GM21528 (cell line): ENCODE results near the gene TSPAN18.

Source experiments
- ATAC-seq: cut with Tn5 transposase; IDR thresholded peaks from one replicate; pipeline ENCODE4 v1.9.1; 2021; ENCODE audit warnings: mild to moderate bottlenecking, moderate library complexity; ENCODE audit not compliant: unreplicated experiment, low FRiP score

TSPAN18 gene

DNA sequence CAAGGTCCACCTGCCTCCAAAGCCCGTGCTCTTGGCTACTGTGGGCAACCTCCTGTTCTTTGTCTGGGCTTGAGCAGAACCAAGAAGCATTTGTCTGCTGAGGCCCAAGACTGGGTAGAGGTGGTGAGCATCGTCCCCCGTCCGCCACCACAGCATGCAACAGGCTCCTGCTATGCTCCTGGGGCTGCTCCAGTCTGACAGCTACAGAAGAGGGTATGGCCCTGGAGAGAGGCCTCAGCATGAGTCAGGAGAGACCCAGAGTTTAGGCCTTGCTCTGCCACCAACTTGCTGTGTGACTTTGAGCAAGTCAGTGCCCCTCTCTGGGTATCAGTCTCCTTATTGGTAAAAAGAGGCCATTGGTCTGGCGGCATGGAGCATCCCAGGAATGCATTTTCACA is 132.8 kb downstream of the TSPAN18 start:
- no peak for ATAC-seq

DNA sequence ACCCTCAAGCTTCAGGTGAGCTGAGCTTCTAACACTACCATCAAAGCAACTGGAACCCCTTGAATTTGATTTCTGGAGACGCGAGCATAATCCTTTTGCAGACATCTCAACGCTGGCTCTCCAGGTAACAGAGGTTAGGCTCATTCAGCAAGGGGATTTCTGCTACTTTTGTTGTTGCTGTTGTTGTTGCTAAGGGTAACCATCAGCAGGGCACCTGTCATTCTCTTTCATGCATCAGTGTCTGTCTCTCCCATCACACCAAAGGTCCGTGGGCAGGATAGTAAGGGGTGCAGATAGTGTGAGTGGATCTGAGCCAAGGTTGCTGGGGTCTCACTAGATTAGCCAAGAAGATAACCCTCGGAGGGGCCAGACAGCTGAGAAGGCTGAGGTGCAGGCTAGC is 133.6 kb downstream of the TSPAN18 start:
- ATAC-seq: no peak

DNA sequence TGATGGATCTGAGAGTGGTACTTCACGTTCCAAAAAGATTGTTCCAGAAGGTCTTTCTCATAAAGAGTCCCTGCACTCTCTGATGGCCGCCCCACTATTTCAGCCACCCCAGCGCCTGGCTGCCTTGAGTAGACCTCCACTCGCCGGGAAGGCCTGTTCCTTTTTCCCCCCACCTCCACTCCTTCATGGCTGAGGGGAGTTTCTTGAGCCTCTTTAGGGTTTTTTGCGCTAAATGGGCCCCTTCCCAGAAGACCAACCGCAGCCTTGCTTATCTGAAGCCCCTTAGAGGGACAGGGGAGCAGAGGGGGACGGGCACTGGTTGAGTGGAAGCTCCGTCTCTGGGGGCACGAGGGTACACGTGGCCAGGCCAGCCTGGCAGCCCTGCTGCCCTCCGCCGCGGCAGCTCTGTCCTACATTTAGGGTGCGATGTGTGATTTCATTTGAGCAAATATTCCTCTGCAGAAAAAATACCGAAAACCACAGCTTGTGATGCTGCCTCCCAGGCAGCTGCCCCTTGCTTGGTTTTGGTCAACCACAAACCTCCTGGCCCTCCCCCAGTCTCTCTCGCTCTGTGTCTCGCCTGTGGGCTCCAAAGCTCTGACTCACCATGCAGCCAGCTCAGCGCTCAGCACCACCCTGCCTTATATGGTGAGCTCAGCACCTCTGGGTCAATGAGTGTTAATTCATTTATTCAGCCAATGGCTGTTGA is 135.2 kb downstream of the TSPAN18 start:
- peak; percentile 99 for ATAC-seq

DNA sequence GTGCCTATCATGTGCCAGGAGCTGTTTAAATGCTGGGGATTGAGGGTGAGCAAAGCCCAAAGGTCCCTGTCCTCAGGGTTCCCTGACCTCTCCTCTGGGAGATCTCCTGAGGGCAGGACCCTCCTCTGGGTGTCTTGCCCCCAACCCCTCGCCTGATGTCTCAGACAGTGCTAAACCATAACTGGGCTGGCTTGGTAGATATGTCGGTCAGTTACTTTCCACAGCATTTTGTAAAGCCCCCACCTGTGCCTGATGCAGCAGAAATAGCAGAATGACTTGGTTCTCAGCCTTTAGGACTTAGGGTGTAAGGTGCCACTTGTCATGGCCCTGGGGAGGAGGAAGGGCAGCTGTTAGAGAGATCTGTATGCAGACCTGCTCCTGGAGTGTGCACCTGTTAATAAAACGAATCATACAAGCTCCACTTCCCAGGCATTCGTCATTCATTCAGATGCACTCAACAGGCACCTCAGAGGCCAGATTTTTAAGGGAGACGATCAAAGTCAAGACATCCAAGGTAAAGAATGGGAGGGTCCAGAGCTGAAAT is 135.9 kb downstream of the TSPAN18 start:
- ATAC-seq: no peak

DNA sequence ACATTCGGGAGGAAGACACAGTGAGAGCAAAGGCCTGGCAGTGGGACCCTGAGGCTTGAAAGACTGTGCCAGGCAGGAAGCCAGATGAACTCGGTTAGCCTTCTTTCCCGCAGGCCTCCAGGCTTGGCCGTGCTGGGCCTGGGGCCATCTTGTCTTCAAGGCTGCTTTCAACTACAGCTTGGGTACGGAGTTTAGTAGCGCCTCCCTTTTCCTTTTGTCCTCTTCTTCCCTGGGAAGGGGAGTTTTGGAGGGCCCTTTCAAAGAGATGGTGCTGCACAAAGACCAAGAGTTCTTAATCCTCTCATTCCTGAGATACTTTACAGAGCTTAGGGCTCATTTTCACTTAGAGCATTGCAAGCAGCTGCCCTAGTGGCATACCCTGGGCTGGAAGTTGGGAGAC is 136.5 kb downstream of the TSPAN18 start:
- ATAC-seq: no peak

DNA sequence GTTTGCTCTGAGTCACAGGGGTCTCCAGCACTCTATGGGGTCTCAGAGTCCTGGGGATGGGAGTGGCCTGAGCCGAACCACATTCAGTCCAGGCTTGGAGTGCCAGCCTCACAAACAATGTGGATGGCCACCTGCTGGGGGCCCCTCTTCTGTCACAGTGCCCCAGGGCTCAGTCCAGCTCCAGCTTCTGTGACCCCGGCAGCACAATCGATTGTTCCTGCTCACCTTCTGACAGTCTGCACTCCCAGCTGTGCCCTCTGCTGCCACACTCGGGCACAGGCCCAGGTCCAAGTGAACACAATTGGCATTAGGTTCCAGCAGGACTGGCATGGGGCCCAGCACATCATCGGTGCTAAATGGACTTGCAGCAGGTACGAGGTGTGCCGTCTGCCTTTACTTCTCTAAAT is 139.1 kb downstream of the TSPAN18 start:
- no peak for ATAC-seq

DNA sequence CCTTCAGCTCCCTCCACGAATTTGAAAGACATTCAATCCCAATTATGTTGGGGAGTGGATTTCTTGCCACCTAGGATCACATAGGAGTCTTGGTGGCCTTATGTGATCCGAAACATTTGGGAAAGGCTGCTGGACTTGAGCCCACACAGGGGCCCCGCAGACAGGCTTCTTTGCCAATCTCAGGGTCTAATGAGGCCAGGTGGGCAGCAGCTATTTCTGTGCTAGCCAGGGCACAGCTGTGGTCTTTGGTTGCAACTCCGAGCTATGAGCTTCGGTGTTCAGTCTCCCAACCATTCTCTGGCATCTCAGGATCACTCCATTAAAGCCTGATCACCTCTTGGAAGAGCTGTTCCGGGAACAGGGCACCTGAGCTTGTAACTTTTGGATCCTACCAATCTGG is 139.5 kb downstream of the TSPAN18 start:
- ATAC-seq: no peak

DNA sequence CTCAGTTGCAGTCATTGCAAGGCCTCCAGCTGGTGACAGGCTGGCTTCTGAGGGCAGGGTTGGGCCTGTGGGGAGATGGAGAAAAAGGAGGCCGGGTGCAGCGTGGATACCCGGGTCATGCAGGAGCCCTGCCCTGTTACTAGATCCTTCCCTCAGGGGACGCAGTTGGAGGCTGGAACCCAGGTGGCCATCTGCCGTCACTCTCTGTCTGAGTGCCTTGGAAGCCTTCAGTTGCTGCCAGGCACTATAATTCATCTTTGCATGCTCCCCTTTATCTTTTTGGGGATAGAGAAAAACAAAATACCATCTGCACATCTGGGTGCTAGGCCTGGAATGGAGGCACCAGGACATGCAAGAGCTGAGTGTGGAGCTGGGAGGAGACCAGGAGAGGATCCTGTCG is 141.3 kb downstream of the TSPAN18 start:
- ATAC-seq: no peak

DNA sequence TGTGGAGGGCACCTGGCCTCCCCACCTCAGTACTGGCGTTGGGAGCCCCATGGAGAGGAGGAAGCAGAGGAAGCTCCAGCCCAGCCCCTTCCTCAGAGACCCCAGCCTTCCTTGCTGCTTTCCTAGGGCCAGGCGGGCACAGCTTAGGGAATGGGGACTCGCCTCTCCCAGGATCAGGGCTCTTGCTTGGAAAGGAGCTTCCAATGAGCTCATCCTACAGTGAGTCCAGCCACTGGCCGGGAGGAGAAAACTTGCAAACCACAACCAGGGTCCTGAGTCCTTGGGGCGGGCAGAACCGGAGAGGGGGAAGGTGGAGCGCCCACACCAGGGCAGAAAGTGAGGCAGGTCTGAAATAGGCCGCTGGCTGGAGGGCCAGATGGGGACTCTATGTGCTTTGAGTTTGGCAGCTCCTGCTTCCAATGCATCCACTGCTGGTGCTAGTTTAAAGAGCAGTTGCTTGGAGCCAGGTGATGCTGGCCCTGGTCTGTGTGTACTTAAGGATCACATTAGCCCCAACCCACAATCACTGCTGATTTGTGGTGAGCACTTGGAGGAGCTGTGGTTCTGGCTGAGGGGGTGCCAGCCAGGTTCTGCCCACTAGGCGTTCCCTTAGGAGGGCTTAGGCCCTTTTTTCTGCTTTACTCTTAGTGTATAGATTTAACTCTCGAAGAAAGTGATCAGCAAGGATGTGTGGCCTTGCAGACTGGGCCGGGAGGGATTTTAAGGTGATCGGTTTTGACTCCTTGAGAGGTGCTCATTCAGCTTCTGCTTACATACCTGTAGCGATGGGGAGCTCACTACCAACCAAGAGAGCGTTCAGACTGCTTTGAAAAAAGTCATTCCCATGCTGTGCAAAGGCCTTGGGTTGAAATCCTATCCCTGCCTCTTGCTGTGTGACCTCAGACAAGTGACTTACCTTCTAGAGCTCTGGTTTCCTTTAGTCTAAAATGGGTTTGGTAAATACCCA is 142.0 kb downstream of the TSPAN18 start:
- ATAC-seq: no peak

DNA sequence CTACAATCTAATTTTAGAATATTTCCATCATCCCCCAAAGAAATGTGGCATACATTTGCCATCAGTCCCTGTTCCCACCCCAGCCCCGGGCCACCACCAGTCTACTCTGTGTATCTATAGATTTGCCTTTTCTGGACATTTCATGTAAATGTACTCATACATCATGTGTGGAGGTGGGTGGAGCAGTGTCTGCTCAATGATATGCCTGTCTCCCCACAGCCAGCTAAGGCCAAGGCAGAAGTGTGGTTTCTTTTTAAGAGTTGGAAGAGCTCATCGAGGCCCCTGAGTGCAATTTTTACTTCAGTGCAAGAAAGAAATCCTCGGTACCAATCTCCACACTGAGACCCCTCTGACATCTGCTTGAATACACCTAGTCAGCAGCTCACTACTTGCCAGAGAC is 143.4 kb downstream of the TSPAN18 start:
- no peak for ATAC-seq

DNA sequence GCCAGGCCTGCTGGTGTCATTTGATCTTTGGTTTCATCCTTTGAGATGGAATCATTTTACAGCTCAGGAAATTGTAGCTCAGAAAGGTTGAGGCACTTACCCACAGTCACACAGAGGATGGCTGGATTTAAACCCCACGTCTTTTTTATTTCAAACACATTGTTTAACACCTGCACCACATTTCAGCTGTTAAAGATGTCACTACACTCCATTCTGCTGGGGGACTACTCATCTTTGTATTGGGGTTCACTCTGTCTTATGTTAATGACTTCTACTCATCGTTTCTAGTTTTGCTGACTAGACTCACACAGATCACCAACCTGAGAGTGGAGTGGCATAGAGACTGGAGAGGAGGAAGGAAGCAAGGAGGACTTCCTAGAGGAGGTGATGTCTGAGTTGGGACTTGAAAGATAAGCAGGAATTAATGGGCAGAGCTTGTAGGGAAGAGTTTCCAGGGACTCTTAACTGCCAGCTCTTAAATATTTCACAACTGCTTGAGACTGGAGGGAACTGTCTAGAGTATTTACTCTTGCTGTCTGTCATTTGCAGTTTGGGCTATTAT is 143.9 kb downstream of the TSPAN18 start:
- no peak for ATAC-seq

DNA sequence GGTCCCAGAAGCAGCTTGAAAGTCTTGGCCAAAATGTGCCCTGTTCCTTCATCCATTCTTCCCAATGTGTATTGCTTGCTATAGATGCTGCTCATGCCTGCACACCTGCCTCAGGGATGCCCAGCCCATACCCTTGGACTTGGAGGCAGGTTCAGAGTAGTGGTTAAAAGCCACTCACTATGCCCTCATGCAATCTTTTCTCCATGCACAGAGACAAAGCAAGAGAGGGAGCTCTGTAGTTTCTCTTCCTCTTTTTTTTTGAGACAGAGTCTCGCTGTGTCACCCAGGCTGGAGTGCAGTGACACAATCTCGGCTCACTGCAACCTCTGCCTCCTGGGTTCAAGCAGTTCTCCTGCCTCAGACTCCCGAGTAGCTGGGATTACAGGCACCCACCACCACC is 144.9 kb downstream of the TSPAN18 start:
- ATAC-seq: peak; percentile 90

DNA sequence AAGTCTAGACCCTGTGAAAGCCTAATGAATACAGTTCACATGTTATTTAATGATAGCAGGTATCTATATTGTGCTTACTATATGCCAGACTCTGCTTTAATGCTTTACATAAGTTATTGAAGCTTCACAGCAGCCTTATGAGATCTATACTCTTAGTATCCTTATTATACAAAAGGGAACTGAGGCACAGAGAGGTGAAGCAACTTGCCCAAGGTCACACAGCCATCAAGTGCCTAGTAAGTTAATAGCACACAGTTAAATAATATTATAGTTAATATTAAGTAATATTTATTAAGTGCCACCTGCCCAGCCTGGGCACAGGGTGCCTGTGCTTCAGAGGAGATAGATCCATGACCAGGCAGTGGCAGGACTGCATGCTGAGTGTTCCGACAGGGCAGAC is 145.8 kb downstream of the TSPAN18 start:
- no peak for ATAC-seq

DNA sequence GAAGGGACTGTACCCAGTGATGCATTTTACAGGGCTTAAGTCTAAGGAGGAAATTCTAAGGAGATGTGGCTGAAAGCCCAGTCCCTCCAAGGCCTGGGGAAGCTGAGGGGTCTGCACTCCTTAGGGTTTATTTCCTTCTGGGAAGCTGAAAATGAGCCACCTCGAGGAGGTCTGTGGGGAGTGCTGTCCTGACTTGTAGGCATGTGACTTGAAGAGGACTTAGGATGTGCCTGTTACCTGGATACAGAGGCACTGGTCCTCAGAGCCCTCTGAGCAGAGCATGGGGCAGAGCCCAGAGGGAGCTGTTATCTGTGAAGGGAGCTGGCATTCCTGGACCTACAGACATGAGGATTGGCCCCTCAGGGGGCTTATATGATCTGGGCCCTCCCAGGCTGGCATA is 146.8 kb downstream of the TSPAN18 start:
- ATAC-seq: no peak

DNA sequence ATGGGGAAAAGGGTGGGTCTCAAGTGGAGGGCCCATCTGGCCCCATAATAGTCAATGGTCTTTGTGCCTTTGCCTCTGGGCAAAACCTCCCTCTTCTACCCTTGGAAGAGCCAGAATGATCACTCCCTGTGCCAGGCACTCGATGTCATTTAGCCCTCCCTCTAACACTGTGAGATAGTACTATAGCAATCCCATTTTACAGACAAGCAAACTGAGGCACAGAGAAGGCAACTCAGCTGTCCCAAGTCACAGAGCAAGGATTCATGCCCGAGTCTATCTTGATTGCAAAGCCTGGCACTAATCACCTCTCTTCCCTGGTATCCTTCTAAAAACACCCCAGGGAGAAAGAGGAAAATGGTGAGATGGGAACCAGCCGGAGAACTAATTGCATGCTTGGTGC is 147.5 kb downstream of the TSPAN18 start:
- no peak for ATAC-seq

DNA sequence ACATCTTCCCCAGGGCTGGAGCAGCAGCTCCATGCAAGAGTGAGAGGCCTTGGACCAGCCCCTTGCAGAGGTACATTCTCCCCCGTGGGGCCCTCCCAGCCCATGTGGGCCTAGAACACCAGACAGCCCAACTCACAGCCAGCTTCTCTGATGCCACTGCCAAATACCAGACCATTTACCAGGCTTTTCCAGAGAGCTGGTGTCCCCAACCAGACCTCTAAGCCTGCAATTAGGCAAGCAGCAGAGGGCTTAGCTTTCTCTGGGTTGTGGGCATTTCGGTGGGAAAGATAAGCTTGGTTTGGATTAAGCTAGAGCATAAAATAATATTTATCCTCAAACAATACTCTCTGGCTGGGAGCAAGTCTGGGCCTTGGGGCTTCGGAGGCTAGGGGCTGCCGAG is 148.3 kb downstream of the TSPAN18 start:
- no peak for ATAC-seq

DNA sequence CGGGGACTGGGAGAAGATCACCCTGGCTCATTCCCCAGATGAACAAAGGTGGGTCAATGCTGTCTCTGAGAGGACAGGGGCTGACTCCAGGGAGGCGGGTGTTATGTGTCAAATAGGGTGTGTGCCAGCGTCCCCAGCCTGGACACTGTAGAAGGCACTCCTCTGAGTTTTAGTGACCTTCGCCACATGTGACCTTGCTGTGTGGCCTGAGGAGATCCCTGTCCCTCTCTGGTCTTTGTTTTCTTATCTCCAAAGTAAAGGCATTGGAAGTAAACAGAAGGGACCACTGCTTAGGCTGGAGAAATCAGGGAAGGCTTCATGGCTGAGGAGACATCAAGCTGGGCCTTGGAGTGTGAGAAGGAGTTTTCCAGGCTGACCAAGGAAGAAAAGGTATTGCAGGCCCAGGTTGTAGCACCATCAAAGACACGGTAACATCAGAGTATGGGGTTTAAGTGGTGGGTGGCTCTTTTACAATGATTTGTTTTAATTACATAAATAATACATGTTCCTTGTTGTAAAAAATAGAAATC is 149.5 kb downstream of the TSPAN18 start:
- ATAC-seq: no peak

DNA sequence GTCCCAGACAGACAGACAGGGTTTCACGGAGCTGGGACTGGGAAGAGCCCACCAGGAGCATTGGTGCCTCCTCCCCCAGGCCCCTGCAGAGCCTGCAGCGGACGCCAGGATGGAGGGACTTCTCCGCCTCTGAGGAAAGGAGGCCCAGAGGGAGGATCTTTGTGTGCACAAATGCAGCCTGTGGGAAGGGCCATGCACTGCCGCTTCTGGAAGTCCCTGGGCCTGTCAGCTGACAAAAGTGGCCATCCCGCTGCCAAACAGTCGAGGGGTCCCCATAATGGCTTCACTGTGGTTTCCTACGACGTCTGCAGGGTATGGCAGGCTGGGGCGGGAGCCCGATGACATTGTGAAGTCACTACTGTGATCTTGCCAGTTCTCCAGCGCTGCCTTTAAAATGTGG is 150.1 kb downstream of the TSPAN18 start:
- no peak for ATAC-seq

DNA sequence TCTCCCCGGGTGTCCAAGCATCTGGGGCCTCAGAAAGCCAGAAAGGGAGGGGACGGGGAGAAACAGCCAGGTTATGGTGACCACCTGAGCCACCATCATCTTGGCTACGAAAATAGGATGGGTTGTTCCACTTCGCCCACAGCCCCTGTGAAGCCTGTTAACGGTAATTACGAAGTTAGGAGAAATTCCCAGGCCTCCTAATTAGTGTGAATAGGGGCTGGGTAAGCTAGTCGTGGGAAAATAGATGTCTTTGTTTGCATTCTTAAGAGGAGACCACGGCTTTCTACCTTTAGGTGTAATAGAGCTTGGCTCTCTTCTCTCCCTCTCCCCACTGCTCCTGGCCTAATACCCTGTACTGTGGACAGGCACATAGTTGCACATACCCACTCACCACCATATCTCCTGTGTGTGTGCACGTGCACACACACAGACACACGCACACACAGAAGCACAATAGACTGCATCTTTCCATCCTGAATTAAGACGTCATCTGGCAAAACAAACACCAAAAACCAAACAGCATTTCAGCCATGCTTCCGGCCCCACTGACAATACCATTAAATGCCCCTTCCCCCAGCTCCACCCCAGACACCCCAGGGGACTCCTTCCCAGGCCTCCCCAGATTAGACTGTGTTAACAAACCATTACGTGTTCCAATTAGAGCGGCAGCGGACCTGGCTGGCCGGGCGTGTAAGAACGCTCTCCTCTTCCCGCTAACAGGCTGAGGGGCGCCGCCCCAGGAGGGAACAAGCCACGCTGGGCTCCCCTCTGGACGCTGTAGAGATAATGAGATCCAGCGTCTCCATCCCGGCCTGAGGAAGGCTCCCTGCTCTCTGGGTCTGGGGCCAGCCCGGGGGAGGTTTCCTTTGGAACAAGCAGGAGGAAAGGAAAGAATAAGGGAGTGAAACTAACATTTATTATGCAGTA is 151.1 kb downstream of the TSPAN18 start:
- no peak for ATAC-seq

DNA sequence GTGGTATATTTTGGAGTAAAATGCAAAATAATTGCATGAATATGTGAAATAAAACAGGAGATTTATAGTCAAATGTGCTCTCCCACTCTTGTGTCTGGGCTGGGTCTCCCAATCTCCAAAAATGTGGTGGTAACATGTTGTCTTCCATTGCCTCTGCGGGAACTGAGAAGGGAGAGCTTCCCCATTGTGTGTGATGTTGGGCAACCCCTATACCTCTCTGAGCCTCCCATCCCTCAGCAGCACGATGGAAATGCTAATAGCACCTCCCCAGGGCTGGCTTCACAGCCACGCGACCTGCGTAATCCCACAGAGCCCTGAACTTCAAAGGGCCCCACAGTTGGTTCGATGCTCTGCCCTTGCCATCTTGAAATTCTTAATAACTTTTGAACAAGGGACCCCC is 151.9 kb downstream of the TSPAN18 start:
- ATAC-seq: no peak
